Gastrocnemius medialis (tissue), 4 donors: Measurements from ENCODE around the gene PAH. TPM values are rescaled to one million over a fixed set of nuclear protein-coding genes. Genes with fewer than 3 reads are reported as not detected.

ENCODE experiments used
- ATAC-seq, 2 donors: fragments of 150-250 bp; one replicate each; pipeline ENCODE4 v1.9.1; 2016
- DNase-seq, 2 donors: peaks; one replicate each; pipeline ENCODE4 v3.0.0-alpha.2; 2019
- H3K27ac ChIP-seq, 4 donors: fragments of 200-600 bp; sonication (generic); 1 replicate in 1 of 4; 2 replicates in 3 of 4; pipeline ENCODE4 v1.5.1; 2016 to 2018; ENCODE audit warnings: mild to moderate bottlenecking in 2 of 4, moderate library complexity in 1 of 4
- H3K27me3 ChIP-seq, 3 donors: fragments of 200-600 bp; sonication (generic) in 2 of 3; 1 replicate in 1 of 3; 2 replicates in 2 of 3; pipeline versions ENCODE4 v1.5.1 to v1.6.0; 2016 to 2019; ENCODE audit warnings: mild to moderate bottlenecking in 1 of 3, moderate library complexity in 1 of 3
- H3K36me3 ChIP-seq, 2 donors: fragments of 200-600 bp; sonication (generic) in 1 of 2; one replicate each; pipeline ENCODE4 v1.5.1; 2017 to 2018
- H3K4me1 ChIP-seq, 2 donors: fragments of 200-600 bp; sonication (generic) in 1 of 2; one replicate each; pipeline ENCODE4 v1.5.1; 2016 to 2017; ENCODE audit warnings: mild to moderate bottlenecking in 2 of 2
- H3K4me3 ChIP-seq, 4 donors: fragments of 200-600 bp; sonication (generic) in 3 of 4; 1 replicate in 1 of 4; 2 replicates in 3 of 4; pipeline ENCODE4 v1.5.1; 2016 to 2019; ENCODE audit warnings: mild to moderate bottlenecking in 2 of 4
- H3K9me3 ChIP-seq, 3 donors: fragments of 200-600 bp; sonication (generic) in 2 of 3; 1 replicate in 1 of 3; 2 replicates in 2 of 3; pipeline ENCODE4 v1.5.1; 2016 to 2019
- CTCF ChIP-seq, 5 experiments: fragments of 450-650 bp in 3 of 5; fragments of 200-600 bp in 2 of 5; sonication (generic) in 2 of 5; IDR thresholded peaks in 4 of 5; conservative IDR thresholded peaks in 1 of 5; 1 replicate in 4 of 5; 2 replicates in 1 of 5; pipeline ENCODE4 v1.5.1; 2016 to 2019; ENCODE audit warnings: antibody characterized with exemption in 5 of 5, mild to moderate bottlenecking in 3 of 5, moderate library complexity in 3 of 5
- POLR2A ChIP-seq, 2 donors: fragments of 450-650 bp; IDR thresholded peaks; one replicate each; pipeline ENCODE4 v1.6.1; 2017; ENCODE audit warnings: antibody characterized with exemption in 2 of 2, mild to moderate bottlenecking in 2 of 2, moderate library complexity in 2 of 2
- in situ Hi-C, 4 donors: fragments of 200-750 bp; cut with MboI; loops; one replicate each; pipeline versions ENCODE4 v1.15.0 to v1.8.0; 2017; ENCODE audit warnings: low sequenced_read_pairs in 4 of 4
- intact Hi-C: fragments of 100-400 bp; cut with DNase I; formaldehyde crosslinking; loops from one replicate; pipeline ENCODE4 v1.15.1; 2023; ENCODE audit warnings: low total_unique reads
- total RNA-seq, 4 donors: library from RNA; depleted of rRNA; stranded (reverse); fragments of >200 nt; gene quantifications; one replicate each; pipeline versions ENCODE4 v1.1.0 to v1.2.3, GENCODE V29; 2016

Gene PAH
- total RNA-seq, 4 donors from 2014 or later = 1.2 to 3.6 TPM; not detected in 2

- ATAC-seq = no peak
- Histone ChIP-seq H3K9me3 (peaks cover 0 to 4% (median 0%) of the 10 kb centered on the region in 3 donors), H3K4me3 (no peak overlapping the region), H3K36me3 (no peaks in the 10 kb centered on the region), H3K27me3 (peaks cover 8 to 23% (median 13%) of the 10 kb centered on the region in 3 donors), H3K27ac (no peak overlapping the region), H3K4me1 (peaks cover 0 to 4% of the 10 kb centered on the region in 2 donors)
- no peak for DNase-seq
- in situ Hi-C loops = loop anchor here (5.0 to 25.0 kb wide), 4 partner anchors 591 to 616 kb away; no protein-coding TSS in a partner anchor
- intact Hi-C loops = loop anchor here (5.0 kb wide), 1 partner anchor 601 kb away; no protein-coding TSS in a partner anchor
- TF ChIP-seq POLR2A (IDR thresholded peaks at IDR 0.05) = no peak
- TF ChIP-seq CTCF (IDR thresholded peaks at IDR 0.05 in 4 of 5, conservative IDR thresholded peaks at IDR 0.05 in 1 of 5) = no peak
These were observed 29.0 kb upstream of the PAH start for GRCh38 chr12:102946042-102946441.

- no peaks in the 10 kb centered on the region for H3K36me3 ChIP-seq
- H3K27me3 ChIP-seq = no peaks in the 10 kb centered on the region
- no peak for ATAC-seq
- DNase-seq = no peak
- TF ChIP-seq POLR2A (IDR thresholded peaks at IDR 0.05) (no peak), CTCF (IDR thresholded peaks at IDR 0.05 in 4 of 5, conservative IDR thresholded peaks at IDR 0.05 in 1 of 5) (no peak)
- intact Hi-C loops (no loop called here), in situ Hi-C loops (loop anchor here in 3 of 4 donors (10.0 to 25.0 kb wide), 3 partner anchors 598 to 623 kb away; no protein-coding TSS in a partner anchor)
- H3K4me1 ChIP-seq = no peaks in the 10 kb centered on the region
- no peak overlapping the region for H3K27ac ChIP-seq
- H3K9me3 ChIP-seq = peaks cover 0 to 7% (median 0%) of the 10 kb centered on the region in 3 donors
- no peak overlapping the region for H3K4me3 ChIP-seq
These were observed 22.7 kb upstream of the PAH start for GRCh38 chr12:102939670-102940222.

DNA sequence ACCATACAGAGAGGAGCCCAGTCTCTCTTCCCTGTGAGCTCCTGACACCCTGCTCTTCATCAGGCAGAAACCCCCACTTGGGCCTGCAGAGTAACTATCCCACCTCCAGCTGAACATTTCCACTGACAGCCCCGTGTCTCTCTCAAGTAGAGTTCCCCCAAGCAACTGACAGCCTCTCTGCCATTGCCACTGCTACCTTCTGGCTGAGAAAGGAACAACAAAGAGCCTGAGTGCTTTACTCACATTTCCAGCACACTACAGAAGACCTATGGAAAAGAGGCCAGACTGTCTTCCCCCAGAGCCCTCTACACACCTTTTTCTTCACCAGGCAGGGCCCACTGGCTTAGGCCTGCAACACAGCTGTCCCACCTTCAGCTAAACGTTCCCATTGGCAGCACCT lies 22.0 kb upstream of the PAH start:
- no peak for ATAC-seq
- Histone ChIP-seq H3K4me1 (no peaks in the 10 kb centered on the region), H3K27ac (no peak overlapping the region), H3K36me3 (no peaks in the 10 kb centered on the region), H3K4me3 (no peak overlapping the region), H3K9me3 (peaks cover 0 to 7% (median 0%) of the 10 kb centered on the region in 3 donors), H3K27me3 (no peaks in the 10 kb centered on the region)
- no peak for DNase-seq
- in situ Hi-C loops = loop anchor here in 2 of 4 donors (25.0 kb wide), 2 partner anchors 598 to 623 kb away; no protein-coding TSS in a partner anchor
- no peak for TF ChIP-seq CTCF (IDR thresholded peaks at IDR 0.05 in 4 of 5, conservative IDR thresholded peaks at IDR 0.05 in 1 of 5)
- no peak for TF ChIP-seq POLR2A (IDR thresholded peaks at IDR 0.05)
- intact Hi-C loops = no loop called here

DNA sequence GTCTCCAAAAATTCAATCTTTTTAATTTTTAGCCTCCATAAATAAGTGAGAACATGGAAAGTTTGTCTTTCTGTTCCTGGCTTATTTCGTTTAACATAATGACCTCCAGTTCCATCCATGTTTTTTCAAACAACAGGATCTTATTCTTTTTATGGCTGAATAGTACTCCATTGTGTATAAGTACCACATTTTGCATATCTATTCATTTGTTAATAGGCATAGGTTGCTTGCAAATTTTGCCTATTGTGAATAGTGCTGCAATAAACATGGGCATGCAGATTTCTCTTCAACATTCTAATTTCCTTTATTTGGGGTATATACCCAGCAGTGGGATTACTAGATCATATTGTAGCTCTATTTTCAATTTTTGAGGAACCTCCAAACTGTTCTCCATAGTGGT lies 16.1 kb upstream of the PAH start:
- in situ Hi-C loops = loop anchor here in 2 of 4 donors (25.0 kb wide), 2 partner anchors 604 to 629 kb away; no protein-coding TSS in a partner anchor
- Histone ChIP-seq H3K4me1 (no peaks in the 10 kb centered on the region), H3K27ac (no peak overlapping the region), H3K9me3 (no peaks in the 10 kb centered on the region), H3K27me3 (no peaks in the 10 kb centered on the region), H3K36me3 (no peaks in the 10 kb centered on the region), H3K4me3 (no peak overlapping the region)
- intact Hi-C loops = no loop called here
- TF ChIP-seq POLR2A (IDR thresholded peaks at IDR 0.05) = no peak
- TF ChIP-seq CTCF (IDR thresholded peaks at IDR 0.05 in 4 of 5, conservative IDR thresholded peaks at IDR 0.05 in 1 of 5) = no peak
- DNase-seq (no peak), ATAC-seq (no peak)
